K562 (cell line): Measurements from ENCODE around the gene ZNF692. TPM values are rescaled to one million over a fixed set of nuclear protein-coding genes. Genes with fewer than 3 reads are reported as not detected.

ENCODE experiments used
- DIDO1 ChIP-seq: fragments of 450-650 bp; IDR thresholded peaks from 2 replicates; pipeline ENCODE4 v1.6.1; 2016; ENCODE audit warnings: low read depth, missing biosample characterization, missing genetic modification characterization
- ESRRB ChIP-seq: fragments of 250-450 bp; sonication (Bioruptor Pico); IDR thresholded peaks from 2 replicates; pipeline ENCODE4 v1.5.0; 2020; ENCODE audit warnings: mild to moderate bottlenecking, moderate library complexity, borderline replicate concordance
- NFIC ChIP-seq: fragments of 450-650 bp; IDR thresholded peaks from 2 replicates; pipeline ENCODE4 v1.6.1; 2017; ENCODE audit warnings: mild to moderate bottlenecking, inconsistent platforms
- PHF8 ChIP-seq: fragments of 200-600 bp; sonication (generic); IDR thresholded peaks from 2 replicates; pipeline ENCODE4 v1.6.1; 2012; ENCODE audit warnings: mixed run types, mild to moderate bottlenecking, inconsistent platforms, low read length, moderate library complexity, borderline replicate concordance
- POLR2A ChIP-seq: fragments of 450-650 bp; conservative IDR thresholded peaks from 2 replicates; pipeline ENCODE4 v1.6.1; 2016
- SOX6 ChIP-seq: fragments of 450-650 bp; IDR thresholded peaks from 2 replicates; pipeline ENCODE4 v1.6.1; 2014; ENCODE audit warnings: mild to moderate bottlenecking
- TRIM28 ChIP-seq: fragments of 450-650 bp; IDR thresholded peaks from 2 replicates; pipeline ENCODE4 v1.6.1; 2017
- ZNF134 ChIP-seq: fragments of 250-450 bp; sonication (Bioruptor Pico); conservative IDR thresholded peaks from 2 replicates; pipeline ENCODE4 v1.4.0; 2020
- ZNF184 ChIP-seq: sonication (generic); formaldehyde crosslinking; IDR thresholded peaks from 2 replicates; pipeline ENCODE4 v1.5.0; 2020; ENCODE audit warnings: missing genetic modification reagents
- ZNF785 ChIP-seq: fragments of 250-450 bp; sonication (Bioruptor Pico); IDR thresholded peaks from 2 replicates; pipeline ENCODE4 v1.4.0; 2020; ENCODE audit warnings: mild to moderate bottlenecking
- ZSCAN32 ChIP-seq: fragments of 450-650 bp; formaldehyde crosslinking; IDR thresholded peaks from 2 replicates; pipeline ENCODE4 v1.4.0; 2020; ENCODE audit warnings: mild to moderate bottlenecking, moderate library complexity
- polyA plus RNA-seq, 8 experiments: library from polyadenylated mRNA; depleted of rRNA in 4 of 8; stranded (reverse) in 5 of 8; unstranded in 3 of 8; fragments of >200 nt; fragmentation: Nextera tagmentation in 2 of 8; fragmentation: Illumina TruSeq in 1 of 8; extraction: Ambion mirVana in 2 of 8; extraction: Trizol in 1 of 8; gene quantifications; 2 replicates each; pipeline versions ENCODE4 v1.2.1 to v1.2.3, GENCODE V29; 2011 to 2014; ENCODE audit warnings: inconsistent platforms in 1 of 8, missing spikeins in 1 of 8
- total RNA-seq, 7 experiments: library from RNA; depleted of rRNA in 6 of 7; stranded (reverse); fragments of >200 nt in 6 of 7; fragmentation: Illumina TruSeq in 2 of 7; extraction: Trizol in 2 of 7; gene quantifications; 2 replicates each; pipeline versions ENCODE4 v1.2.1 to v1.2.3, GENCODE V29; 2011 to 2021; ENCODE audit warnings: low replicate concordance in 1 of 7
- TF ChIP-seq, protein P1 (sequence below): fragments of 450-650 bp; IDR thresholded peaks from 2 replicates; pipeline ENCODE4 v1.6.1; 2018; ENCODE audit not compliant: partially characterized antibody
- TF ChIP-seq, protein P2 (sequence below): sonication (generic); formaldehyde crosslinking; IDR thresholded peaks from 2 replicates; pipeline ENCODE4 v1.8.0; 2022; ENCODE audit warnings: mild to moderate bottlenecking, missing genetic modification reagents
- TF ChIP-seq, protein P3 (sequence below): sonication (generic); formaldehyde crosslinking; IDR thresholded peaks from 2 replicates; pipeline ENCODE4 v1.8.0; 2022; ENCODE audit warnings: mild to moderate bottlenecking, missing genetic modification reagents, borderline replicate concordance
- TF ChIP-seq, protein P4 (sequence below): fragments of 250-450 bp; sonication (Bioruptor Pico); IDR thresholded peaks from 2 replicates; pipeline ENCODE4 v1.8.0; 2022; ENCODE audit warnings: inconsistent platforms

ZNF692 gene
- total and polyA plus RNA-seq, 9 of the 15 experiments (the other 6 are each of a cell fraction or from before 2014, with no cell fraction given): 8.4 to 143 (median 55.9) TPM

DNA sequence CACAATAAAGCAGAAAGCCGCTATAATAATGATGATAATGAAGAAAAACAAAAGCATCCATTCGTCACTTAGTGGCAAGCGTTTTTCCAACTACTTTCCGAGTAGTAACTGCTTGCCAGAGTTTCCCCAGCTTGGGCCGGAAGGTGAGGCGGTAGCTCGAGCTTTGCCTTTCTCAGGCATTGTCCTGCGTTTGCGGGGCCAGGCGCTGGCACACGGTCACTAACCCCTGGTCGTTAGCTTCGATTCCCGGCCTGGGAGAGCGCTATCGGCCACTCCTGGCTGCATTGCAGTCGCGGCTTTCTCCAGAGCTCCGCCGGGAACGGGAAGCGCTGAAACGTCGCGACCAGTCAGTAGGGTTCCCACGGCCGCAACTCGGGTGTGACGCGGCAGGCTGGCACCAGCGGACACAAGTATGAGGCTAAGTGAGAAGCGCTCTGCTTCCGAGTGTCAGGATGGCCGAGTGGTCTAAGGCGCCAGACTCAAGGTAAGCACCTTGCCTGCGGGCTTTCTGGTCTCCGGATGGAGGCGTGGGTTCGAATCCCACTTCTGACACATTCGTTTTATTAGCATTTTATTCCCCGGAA lies 14.6 kb upstream of the ZNF692 start (continued):
- TF ChIP-seq, protein P1, sequence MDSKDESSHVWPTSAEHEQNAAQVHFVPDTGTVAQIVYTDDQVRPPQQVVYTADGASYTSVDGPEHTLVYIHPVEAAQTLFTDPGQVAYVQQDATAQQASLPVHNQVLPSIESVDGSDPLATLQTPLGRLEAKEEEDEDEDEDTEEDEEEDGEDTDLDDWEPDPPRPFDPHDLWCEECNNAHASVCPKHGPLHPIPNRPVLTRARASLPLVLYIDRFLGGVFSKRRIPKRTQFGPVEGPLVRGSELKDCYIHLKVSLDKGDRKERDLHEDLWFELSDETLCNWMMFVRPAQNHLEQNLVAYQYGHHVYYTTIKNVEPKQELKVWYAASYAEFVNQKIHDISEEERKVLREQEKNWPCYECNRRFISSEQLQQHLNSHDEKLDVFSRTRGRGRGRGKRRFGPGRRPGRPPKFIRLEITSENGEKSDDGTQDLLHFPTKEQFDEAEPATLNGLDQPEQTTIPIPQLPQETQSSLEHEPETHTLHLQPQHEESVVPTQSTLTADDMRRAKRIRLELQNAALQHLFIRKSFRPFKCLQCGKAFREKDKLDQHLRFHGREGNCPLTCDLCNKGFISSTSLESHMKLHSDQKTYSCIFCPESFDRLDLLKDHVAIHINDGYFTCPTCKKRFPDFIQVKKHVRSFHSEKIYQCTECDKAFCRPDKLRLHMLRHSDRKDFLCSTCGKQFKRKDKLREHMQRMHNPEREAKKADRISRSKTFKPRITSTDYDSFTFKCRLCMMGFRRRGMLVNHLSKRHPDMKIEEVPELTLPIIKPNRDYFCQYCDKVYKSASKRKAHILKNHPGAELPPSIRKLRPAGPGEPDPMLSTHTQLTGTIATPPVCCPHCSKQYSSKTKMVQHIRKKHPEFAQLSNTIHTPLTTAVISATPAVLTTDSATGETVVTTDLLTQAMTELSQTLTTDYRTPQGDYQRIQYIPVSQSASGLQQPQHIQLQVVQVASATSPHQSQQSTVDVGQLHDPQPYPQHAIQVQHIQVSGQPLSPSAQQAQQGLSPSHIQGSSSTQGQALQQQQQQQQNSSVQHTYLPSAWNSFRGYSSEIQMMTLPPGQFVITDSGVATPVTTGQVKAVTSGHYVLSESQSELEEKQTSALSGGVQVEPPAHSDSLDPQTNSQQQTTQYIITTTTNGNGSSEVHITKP: no peak
- TF ChIP-seq ZNF184 (CRISPR knock-in tag) (peak; percentile 94), PHF8 (peak; percentile 76; the same call in 1 of the 2 replicates), POLR2A (peak; percentile 82), SOX6 (no peak), ZNF134 (CRISPR knock-in tag) (no peak), NFIC (peak; percentile 77), ZNF785 (no peak), DIDO1 (tag) (no peak), ZSCAN32 (no peak), ESRRB (no peak), TRIM28 (no peak)
- TF ChIP-seq, protein P2, sequence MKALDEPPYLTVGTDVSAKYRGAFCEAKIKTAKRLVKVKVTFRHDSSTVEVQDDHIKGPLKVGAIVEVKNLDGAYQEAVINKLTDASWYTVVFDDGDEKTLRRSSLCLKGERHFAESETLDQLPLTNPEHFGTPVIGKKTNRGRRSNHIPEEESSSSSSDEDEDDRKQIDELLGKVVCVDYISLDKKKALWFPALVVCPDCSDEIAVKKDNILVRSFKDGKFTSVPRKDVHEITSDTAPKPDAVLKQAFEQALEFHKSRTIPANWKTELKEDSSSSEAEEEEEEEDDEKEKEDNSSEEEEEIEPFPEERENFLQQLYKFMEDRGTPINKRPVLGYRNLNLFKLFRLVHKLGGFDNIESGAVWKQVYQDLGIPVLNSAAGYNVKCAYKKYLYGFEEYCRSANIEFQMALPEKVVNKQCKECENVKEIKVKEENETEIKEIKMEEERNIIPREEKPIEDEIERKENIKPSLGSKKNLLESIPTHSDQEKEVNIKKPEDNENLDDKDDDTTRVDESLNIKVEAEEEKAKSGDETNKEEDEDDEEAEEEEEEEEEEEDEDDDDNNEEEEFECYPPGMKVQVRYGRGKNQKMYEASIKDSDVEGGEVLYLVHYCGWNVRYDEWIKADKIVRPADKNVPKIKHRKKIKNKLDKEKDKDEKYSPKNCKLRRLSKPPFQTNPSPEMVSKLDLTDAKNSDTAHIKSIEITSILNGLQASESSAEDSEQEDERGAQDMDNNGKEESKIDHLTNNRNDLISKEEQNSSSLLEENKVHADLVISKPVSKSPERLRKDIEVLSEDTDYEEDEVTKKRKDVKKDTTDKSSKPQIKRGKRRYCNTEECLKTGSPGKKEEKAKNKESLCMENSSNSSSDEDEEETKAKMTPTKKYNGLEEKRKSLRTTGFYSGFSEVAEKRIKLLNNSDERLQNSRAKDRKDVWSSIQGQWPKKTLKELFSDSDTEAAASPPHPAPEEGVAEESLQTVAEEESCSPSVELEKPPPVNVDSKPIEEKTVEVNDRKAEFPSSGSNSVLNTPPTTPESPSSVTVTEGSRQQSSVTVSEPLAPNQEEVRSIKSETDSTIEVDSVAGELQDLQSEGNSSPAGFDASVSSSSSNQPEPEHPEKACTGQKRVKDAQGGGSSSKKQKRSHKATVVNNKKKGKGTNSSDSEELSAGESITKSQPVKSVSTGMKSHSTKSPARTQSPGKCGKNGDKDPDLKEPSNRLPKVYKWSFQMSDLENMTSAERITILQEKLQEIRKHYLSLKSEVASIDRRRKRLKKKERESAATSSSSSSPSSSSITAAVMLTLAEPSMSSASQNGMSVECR (CRISPR knock-in tag): no peak; the same call in none of the 2 replicates
- TF ChIP-seq, protein P3, sequence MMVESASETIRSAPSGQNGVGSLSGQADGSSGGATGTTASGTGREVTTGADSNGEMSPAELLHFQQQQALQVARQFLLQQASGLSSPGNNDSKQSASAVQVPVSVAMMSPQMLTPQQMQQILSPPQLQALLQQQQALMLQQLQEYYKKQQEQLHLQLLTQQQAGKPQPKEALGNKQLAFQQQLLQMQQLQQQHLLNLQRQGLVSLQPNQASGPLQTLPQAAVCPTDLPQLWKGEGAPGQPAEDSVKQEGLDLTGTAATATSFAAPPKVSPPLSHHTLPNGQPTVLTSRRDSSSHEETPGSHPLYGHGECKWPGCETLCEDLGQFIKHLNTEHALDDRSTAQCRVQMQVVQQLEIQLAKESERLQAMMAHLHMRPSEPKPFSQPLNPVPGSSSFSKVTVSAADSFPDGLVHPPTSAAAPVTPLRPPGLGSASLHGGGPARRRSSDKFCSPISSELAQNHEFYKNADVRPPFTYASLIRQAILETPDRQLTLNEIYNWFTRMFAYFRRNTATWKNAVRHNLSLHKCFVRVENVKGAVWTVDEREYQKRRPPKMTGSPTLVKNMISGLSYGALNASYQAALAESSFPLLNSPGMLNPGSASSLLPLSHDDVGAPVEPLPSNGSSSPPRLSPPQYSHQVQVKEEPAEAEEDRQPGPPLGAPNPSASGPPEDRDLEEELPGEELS (CRISPR knock-in tag): no peak; the same call in 1 of the 2 replicates
- TF ChIP-seq, protein P4, sequence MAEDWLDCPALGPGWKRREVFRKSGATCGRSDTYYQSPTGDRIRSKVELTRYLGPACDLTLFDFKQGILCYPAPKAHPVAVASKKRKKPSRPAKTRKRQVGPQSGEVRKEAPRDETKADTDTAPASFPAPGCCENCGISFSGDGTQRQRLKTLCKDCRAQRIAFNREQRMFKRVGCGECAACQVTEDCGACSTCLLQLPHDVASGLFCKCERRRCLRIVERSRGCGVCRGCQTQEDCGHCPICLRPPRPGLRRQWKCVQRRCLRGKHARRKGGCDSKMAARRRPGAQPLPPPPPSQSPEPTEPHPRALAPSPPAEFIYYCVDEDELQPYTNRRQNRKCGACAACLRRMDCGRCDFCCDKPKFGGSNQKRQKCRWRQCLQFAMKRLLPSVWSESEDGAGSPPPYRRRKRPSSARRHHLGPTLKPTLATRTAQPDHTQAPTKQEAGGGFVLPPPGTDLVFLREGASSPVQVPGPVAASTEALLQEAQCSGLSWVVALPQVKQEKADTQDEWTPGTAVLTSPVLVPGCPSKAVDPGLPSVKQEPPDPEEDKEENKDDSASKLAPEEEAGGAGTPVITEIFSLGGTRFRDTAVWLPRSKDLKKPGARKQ: no peak
